T-cell (primary cell): ENCODE measurements around the gene SIL1. TPM values are rescaled to one million over a fixed set of nuclear protein-coding genes. Genes with fewer than 3 reads are reported as not detected.
A peak's percentile ranks its signal among the peaks of the same experiment; 100 is the strongest.
"Not testable (repeated sequence)": the region's sequence is repeated elsewhere in the genome, so short reads cannot be mapped to it uniquely, and the experiment has no call there.

Source experiments
- ATAC-seq, 4 experiments: fragments of 200-7000 bp in 3 of 4; fragments of 150-1000 bp in 1 of 4; cut with Tn5 transposase; replicated peaks in 1 of 4; 1 replicate in 3 of 4; 2 replicates in 1 of 4; pipeline ENCODE4 v1.10.0; 2021; ENCODE audit warnings: moderate library complexity in 3 of 4, mild to moderate bottlenecking in 2 of 4, moderate number of reproducible peaks in 1 of 4
- CTCF ChIA-PET, 2 donors: fragments of 300-600 bp; sonication (Branson Sonifier 250); formaldehyde crosslinking; loops; one replicate each; lab custom pipeline; 2022; ENCODE audit warnings: antibody characterized with exemption in 2 of 2; lab: Charles Lee
- POLR2A ChIA-PET, 2 donors: fragments of 300-600 bp; sonication (Branson Sonifier 250); formaldehyde crosslinking; loops; one replicate each; lab custom pipeline; 2022; ENCODE audit warnings: antibody characterized with exemption in 2 of 2; lab: Charles Lee
- DNase-seq, 35 experiments: peaks; one replicate each; pipeline versions ENCODE4 v3.0.0 to v3.0.0-alpha.2; 2013 to 2023
- H3K27ac ChIP-seq: one replicate; pipeline ENCODE4 v1.5.1; 2013; ENCODE audit warnings: low read length
- H3K27me3 ChIP-seq, 2 experiments: replicated peaks in 1 of 2; 1 replicate in 1 of 2; 2 replicates in 1 of 2; pipeline versions ENCODE4 v1.6.1 to v1.7.0; 2013; ENCODE audit warnings: low read length in 1 of 2, mixed read lengths in 1 of 2; ENCODE audit not compliant: control insufficient read depth in 2 of 2, insufficient read depth in 2 of 2; ENCODE audit errors: extremely low read depth in 1 of 2
- H3K36me3 ChIP-seq, 2 donors: 1 replicate in 1 of 2; 2 replicates in 1 of 2; pipeline versions ENCODE4 v1.6.1 to v1.7.0; 2013; ENCODE audit warnings: low read length in 1 of 2; ENCODE audit not compliant: control insufficient read depth in 2 of 2, insufficient read depth in 1 of 2; ENCODE audit errors: extremely low read depth in 1 of 2
- H3K4me1 ChIP-seq, 2 experiments: 1 replicate in 1 of 2; 2 replicates in 1 of 2; pipeline versions ENCODE4 v1.6.1 to v1.7.0; 2013; ENCODE audit warnings: low read length in 2 of 2, mixed read lengths in 1 of 2; ENCODE audit not compliant: insufficient read depth in 2 of 2, control insufficient read depth in 1 of 2; ENCODE audit errors: extremely low read depth in 1 of 2
- H3K4me3 ChIP-seq, 2 donors: 1 replicate in 1 of 2; 2 replicates in 1 of 2; pipeline versions ENCODE4 v1.5.1 to v1.7.0; 2013; ENCODE audit warnings: mild to moderate bottlenecking in 2 of 2, low read length in 1 of 2, moderate library complexity in 1 of 2; ENCODE audit not compliant: control insufficient read depth in 1 of 2; ENCODE audit errors: extremely low read depth in 1 of 2
- H3K9me3 ChIP-seq: 2 replicates; pipeline ENCODE4 v1.7.0; 2013
- H3K27ac Mint-ChIP-seq, 2 donors: one replicate each; pipeline ENCODE4 v1.8.0; 2020 to 2021; ENCODE audit warnings: mild to moderate bottlenecking in 2 of 2, mixed read lengths in 2 of 2
- H3K27me3 Mint-ChIP-seq, 2 donors: one replicate each; pipeline ENCODE4 v1.8.0; 2021 to 2022; ENCODE audit warnings: mixed read lengths in 2 of 2
- H3K36me3 Mint-ChIP-seq: one replicate; pipeline ENCODE4 v1.8.0; 2021; ENCODE audit warnings: mixed read lengths
- H3K4me1 Mint-ChIP-seq, 3 donors: one replicate each; pipeline ENCODE4 v1.8.0; 2020 to 2022; ENCODE audit warnings: mixed read lengths in 3 of 3, mild to moderate bottlenecking in 1 of 3
- H3K4me3 Mint-ChIP-seq, 3 donors: one replicate each; pipeline ENCODE4 v1.8.0; 2020 to 2022; ENCODE audit warnings: mild to moderate bottlenecking in 3 of 3, mixed read lengths in 3 of 3, moderate library complexity in 3 of 3
- H3K9me3 Mint-ChIP-seq, 3 donors: one replicate each; pipeline ENCODE4 v1.8.0; 2020 to 2022; ENCODE audit warnings: mixed read lengths in 3 of 3
- WGBS: methylation state at CpG from one replicate; pipeline ENCODE4 v1.1.5; 2013; ENCODE audit warnings: missing lambda C conversion rate; ENCODE audit not compliant: insufficient coverage; 5-methylcytosine and 5-hydroxymethylcytosine counted together
- total RNA-seq, 35 experiments: library from RNA in 6 of 35; stranded (reverse) in 6 of 35; fragments of 120-200 nt in 1 of 35; gene quantifications; one replicate each; pipeline versions ENCODE4 v1.2.1 to v1.2.4 and lab custom pipeline; 2013 to 2026

SIL1 gene
- total RNA-seq, 5 donors from 2014 or later (not counting 1 experiment from before 2014, with no cell fraction given): 14.2 to 16.5 (median 15.8) TPM

- ChIA-PET POLR2A (interaction anchor here in 1 of 2 donors (0.7 kb wide), 1 partner anchor 622 kb away, joined by 4 read pairs; no protein-coding TSS in a partner anchor), CTCF (no interaction called here)
- H3K4me3 ChIP-seq: no peak overlapping the region
- no peaks in the 10 kb centered on the region for H3K9me3 Mint-ChIP-seq
- DNase-seq (no peak), ATAC-seq (no peak)
- H3K27me3 Mint-ChIP-seq: no peaks in the 10 kb centered on the region
- H3K9me3 ChIP-seq: no peaks in the 10 kb centered on the region
- no peaks in the 10 kb centered on the region for H3K36me3 ChIP-seq
- H3K4me1 Mint-ChIP-seq: peaks cover 27 to 33% (median 30%) of the 10 kb centered on the region in 3 donors
- WGBS: 100% methylated on average over 1 of the region's 3 CpGs
- H3K27ac ChIP-seq: no peak overlapping the region
- H3K4me1 ChIP-seq: peaks cover 0 to 21% of the 10 kb centered on the region in 2 experiments
- H3K27ac Mint-ChIP-seq: no peak overlapping the region
- no peaks in the 10 kb centered on the region for H3K27me3 ChIP-seq
- H3K4me3 Mint-ChIP-seq: no peak overlapping the region
- peaks cover 20% of the 10 kb centered on the region for H3K36me3 Mint-ChIP-seq
These were observed 3.7 kb downstream of the SIL1 start for GRCh38 chr5:139194486-139194885.

DNA sequence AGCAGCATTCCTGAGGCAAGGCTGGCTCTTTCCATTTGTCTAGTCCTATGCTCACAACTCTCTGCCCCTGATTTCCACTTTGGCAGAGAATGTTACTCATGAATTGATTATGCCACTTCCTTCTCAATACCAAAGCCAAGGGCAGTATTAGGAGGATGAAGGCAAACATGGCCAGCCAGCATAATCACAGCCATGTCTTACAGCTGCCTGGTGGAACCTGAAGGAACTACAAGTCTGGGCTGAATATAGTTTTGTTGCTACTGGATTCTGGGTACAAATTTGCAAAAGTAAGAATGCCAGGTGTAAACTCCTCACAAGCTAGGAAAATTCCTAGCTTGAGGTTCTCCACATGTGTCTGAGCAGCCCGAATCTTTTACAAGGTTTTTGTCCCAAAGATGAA lies 4.2 kb downstream of the SIL1 start:
- peak in 2 of 35 experiments; percentile 7 to 29 for DNase-seq
- H3K4me1 Mint-ChIP-seq: peaks cover 27 to 33% (median 30%) of the 10 kb centered on the region in 3 donors
- Histone ChIP-seq H3K9me3 (no peaks in the 10 kb centered on the region), H3K4me1 (peaks cover 0 to 19% of the 10 kb centered on the region in 2 experiments), H3K4me3 (no peak overlapping the region), H3K27ac (no peak overlapping the region), H3K27me3 (no peaks in the 10 kb centered on the region), H3K36me3 (no peaks in the 10 kb centered on the region)
- no peaks in the 10 kb centered on the region for H3K27me3 Mint-ChIP-seq
- no peak overlapping the region for H3K4me3 Mint-ChIP-seq
- ChIA-PET CTCF (no interaction called here), POLR2A (no interaction called here)
- ATAC-seq: no peak
- peaks cover 20% of the 10 kb centered on the region for H3K36me3 Mint-ChIP-seq
- no peaks in the 10 kb centered on the region for H3K9me3 Mint-ChIP-seq
- WGBS: no CpG with 5 or more reads among the region's 1 CpG
- H3K27ac Mint-ChIP-seq: no peak overlapping the region

- WGBS: no CpG with 5 or more reads among the region's 4 CpGs
- POLR2A ChIA-PET: interaction anchor here in 1 of 2 donors (0.5 to 0.7 kb wide), 3 partner anchors 76 to 1210 kb away, joined by 3 to 4 read pairs (median 4); no protein-coding TSS in a partner anchor
- peaks cover 23 to 35% (median 32%) of the 10 kb centered on the region in 3 donors for H3K4me1 Mint-ChIP-seq
These were observed 5.3 kb downstream of the SIL1 start for GRCh38 chr5:139192906-139193305.

GRCh38 chr5:139191954-139192353 lies 6.2 kb downstream of the SIL1 start:
- H3K4me1 ChIP-seq, H3K27ac Mint-ChIP-seq, H3K4me3 Mint-ChIP-seq, H3K36me3 ChIP-seq, ATAC-seq, H3K9me3 Mint-ChIP-seq, H3K27me3 ChIP-seq, POLR2A ChIA-PET, H3K27ac ChIP-seq, DNase-seq, H3K9me3 ChIP-seq, CTCF ChIA-PET, H3K27me3 Mint-ChIP-seq, H3K4me3 ChIP-seq: not testable (repeated sequence)
- no CpG with 5 or more reads among the region's 3 CpGs for WGBS
- Mint-ChIP-seq H3K4me1 (peaks cover 16 to 26% (median 25%) of the 10 kb centered on the region in 3 donors), H3K36me3 (peaks cover 34% of the 10 kb centered on the region)

More at GRCh38 chr5:139192906-139193305, 5.3 kb downstream of the SIL1 start:
- not testable (repeated sequence) for H3K4me3 Mint-ChIP-seq, H3K27me3 Mint-ChIP-seq, H3K9me3 Mint-ChIP-seq, DNase-seq, H3K4me3 ChIP-seq, H3K9me3 ChIP-seq, H3K27ac ChIP-seq, ATAC-seq, H3K27me3 ChIP-seq, H3K36me3 ChIP-seq
- H3K27ac Mint-ChIP-seq: peak overlapping the region in 1 of 2 donors; percentile 39
- H3K36me3 Mint-ChIP-seq: peaks cover 26% of the 10 kb centered on the region
- H3K4me1 ChIP-seq: peaks cover 0 to 12% of the 10 kb centered on the region in 2 experiments
- CTCF ChIA-PET: interaction anchor here (0.7 kb wide), 2 partner anchors 14 to 545 kb away, joined by 3 read pairs; no protein-coding TSS in a partner anchor

- no peak overlapping the region for H3K27ac ChIP-seq
- no peaks in the 10 kb centered on the region for H3K27me3 ChIP-seq
- ChIA-PET CTCF (no interaction called here), POLR2A (interaction anchor here in 1 of 2 donors (0.5 kb wide), 1 partner anchor 1258 kb away, joined by 10 read pairs; no protein-coding TSS in a partner anchor)
- no peak overlapping the region for H3K4me3 Mint-ChIP-seq
- no peak for DNase-seq
- WGBS: no CpG with 5 or more reads among the region's 3 CpGs
- no peak overlapping the region for H3K4me3 ChIP-seq
- H3K4me1 ChIP-seq: no peaks in the 10 kb centered on the region
- peaks cover 3 to 4% of the 10 kb centered on the region in 2 donors for H3K36me3 ChIP-seq
- no peaks in the 10 kb centered on the region for H3K9me3 ChIP-seq
- ATAC-seq: no peak
- no peak overlapping the region for H3K27ac Mint-ChIP-seq
- no peaks in the 10 kb centered on the region for H3K27me3 Mint-ChIP-seq
- H3K9me3 Mint-ChIP-seq: no peaks in the 10 kb centered on the region
- H3K36me3 Mint-ChIP-seq: peaks cover 47% of the 10 kb centered on the region
- H3K4me1 Mint-ChIP-seq: peaks cover 11 to 21% (median 18%) of the 10 kb centered on the region in 3 donors
These were observed 8.0 kb downstream of the SIL1 start for GRCh38 chr5:139190125-139190524.

DNA sequence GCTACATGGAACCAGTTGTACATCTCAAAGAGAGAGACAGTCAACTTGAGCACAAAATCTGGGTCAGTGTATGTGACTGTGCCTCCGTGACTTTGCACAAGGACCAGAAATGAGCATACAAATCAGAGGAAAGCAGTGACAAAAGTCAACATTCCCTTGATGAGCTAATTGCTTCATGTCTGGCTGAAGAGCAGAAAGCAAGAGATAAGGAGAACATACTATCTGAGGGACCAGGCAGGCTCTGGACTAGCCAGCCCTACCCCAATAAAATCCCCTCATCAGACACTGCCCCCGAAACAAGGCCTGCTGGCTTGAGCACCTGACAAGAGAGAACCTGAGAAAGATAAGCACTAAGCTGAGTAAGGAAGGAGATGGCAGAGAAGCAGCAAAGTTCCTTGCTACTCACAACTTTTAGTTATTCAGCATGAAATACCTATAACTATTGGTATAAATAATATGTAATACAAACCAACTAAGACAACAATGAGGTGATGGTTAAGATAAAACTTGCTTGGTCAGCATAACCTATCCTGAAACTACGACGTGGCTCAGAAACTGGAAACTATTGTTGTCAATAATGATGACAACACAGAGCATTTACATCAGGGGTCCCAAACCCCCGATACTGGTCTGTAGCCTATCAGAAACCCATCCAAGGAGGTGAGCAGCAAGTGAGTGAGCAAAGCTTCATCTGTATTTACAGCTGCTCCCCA lies 9.5 kb downstream of the SIL1 start:
- H3K36me3 ChIP-seq: peaks cover 3 to 4% of the 10 kb centered on the region in 2 donors
- peaks cover 11 to 19% (median 18%) of the 10 kb centered on the region in 3 donors for H3K4me1 Mint-ChIP-seq
- peaks cover 47% of the 10 kb centered on the region for H3K36me3 Mint-ChIP-seq
- ChIA-PET CTCF (no interaction called here), POLR2A (no interaction called here)
- no peak overlapping the region for H3K4me3 Mint-ChIP-seq
- DNase-seq (no peak), ATAC-seq (no peak)
- H3K27ac Mint-ChIP-seq: no peak overlapping the region
- H3K27ac ChIP-seq: no peak overlapping the region
- H3K9me3 Mint-ChIP-seq: no peaks in the 10 kb centered on the region
- H3K27me3 Mint-ChIP-seq: no peaks in the 10 kb centered on the region
- no peaks in the 10 kb centered on the region for H3K9me3 ChIP-seq
- no peaks in the 10 kb centered on the region for H3K4me1 ChIP-seq
- no peaks in the 10 kb centered on the region for H3K27me3 ChIP-seq
- no peak overlapping the region for H3K4me3 ChIP-seq
- WGBS: 87% methylated on average over 3 of the region's 5 CpGs
